Stimulated activated CD8-positive, alpha-beta memory T cell treated with anti-CD3 and anti-CD28 coated beads, Interleukin-4, amount 100 ng/mL, for 1 hour (primary cell): ENCODE data around the gene RBMS3.

Source experiments
- DNase-seq, 2 donors: peaks; one replicate each; pipeline ENCODE4 v3.0.0-alpha.2; 2020; ENCODE audit warnings: low read depth in 2 of 2, low spot score in 1 of 2

Gene RBMS3

GRCh38 chr3:29852767-29853166 is 571.9 kb downstream of the RBMS3 start:
- no peak for DNase-seq

- no peak for DNase-seq
Measured at GRCh38 chr3:29853841-29854397, 573.0 kb downstream of the RBMS3 start.

- DNase-seq, result no peak
Measured at GRCh38 chr3:29854821-29855220, 574.0 kb downstream of the RBMS3 start.

GRCh38 chr3:29859726-29860270 is 578.9 kb downstream of the RBMS3 start:
- no peak for DNase-seq

GRCh38 chr3:29864809-29865208 is 583.9 kb downstream of the RBMS3 start:
- DNase-seq, result no peak

- DNase-seq, result no peak
Measured at GRCh38 chr3:29868543-29869101, 587.8 kb downstream of the RBMS3 start.

- no peak for DNase-seq
Measured at GRCh38 chr3:29870136-29870535, 589.3 kb downstream of the RBMS3 start.

GRCh38 chr3:29871087-29871486 is 590.2 kb downstream of the RBMS3 start:
- DNase-seq, result no peak

GRCh38 chr3:29880809-29881208 is 599.9 kb downstream of the RBMS3 start:
- DNase-seq, result no peak

GRCh38 chr3:29887451-29887850 is 606.6 kb downstream of the RBMS3 start:
- DNase-seq, result no peak

- DNase-seq, result no peak
Measured at GRCh38 chr3:29889215-29889614, 608.3 kb downstream of the RBMS3 start.

- DNase-seq, result no peak
Measured at GRCh38 chr3:29890801-29891200, 609.9 kb downstream of the RBMS3 start.

- DNase-seq, result no peak
Measured at GRCh38 chr3:29892976-29893554, 612.2 kb downstream of the RBMS3 start.

- DNase-seq, result no peak
Measured at GRCh38 chr3:29896856-29897255, 616.0 kb downstream of the RBMS3 start.

- no peak for DNase-seq
Measured at GRCh38 chr3:29898171-29898965, 617.5 kb downstream of the RBMS3 start.

- DNase-seq, result no peak
Measured at GRCh38 chr3:29899021-29899420, 618.1 kb downstream of the RBMS3 start.

- DNase-seq, result no peak
Measured at GRCh38 chr3:29901097-29901496, 620.2 kb downstream of the RBMS3 start.

GRCh38 chr3:29903600-29903999 is 622.7 kb downstream of the RBMS3 start:
- no peak for DNase-seq

- no peak for DNase-seq
Measured at GRCh38 chr3:29906906-29907305, 626.0 kb downstream of the RBMS3 start.

- no peak for DNase-seq
Measured at GRCh38 chr3:29912600-29913288, 631.9 kb downstream of the RBMS3 start.

- DNase-seq, result no peak
Measured at GRCh38 chr3:29914861-29915524, 634.1 kb downstream of the RBMS3 start.
